SK-N-SH (cell line): ENCODE measurements around the gene CLIC3.

Experiments used
- ELF1 ChIP-seq: IDR thresholded peaks from 2 replicates; pipeline ENCODE4 v1.4.0; 2012
- EP300 ChIP-seq, 2 experiments: IDR thresholded peaks; 2 replicates each; pipeline versions ENCODE4 v1.4.0 to v1.6.1; 2012; ENCODE audit warnings: borderline replicate concordance in 1 of 2, low read depth in 1 of 2, low read length in 1 of 2
- MXI1 ChIP-seq: IDR thresholded peaks from 2 replicates; pipeline ENCODE4 v1.6.1; 2012; ENCODE audit warnings: mild to moderate bottlenecking, low read depth, low read length, improper control_type of control experiment
- PBX3 ChIP-seq: IDR thresholded peaks from 2 replicates; pipeline ENCODE4; 2012
- POLR2AphosphoS5 ChIP-seq: IDR thresholded peaks from 2 replicates; pipeline ENCODE4 v1.6.1; 2012; ENCODE audit warnings: low read depth, low read length
- SMC3 ChIP-seq: IDR thresholded peaks from 2 replicates; pipeline ENCODE4 v1.6.1; 2012; ENCODE audit warnings: low read depth, low read length, improper control_type of control experiment
- TF ChIP-seq, protein P1 (sequence below): fragments of 150-350 bp; IDR thresholded peaks from 2 replicates; pipeline ENCODE4 v1.6.1; 2016; ENCODE audit warnings: mild to moderate bottlenecking, low read depth, low read length
- TF ChIP-seq, protein P2 (sequence below): fragments of 200-600 bp; sonication (generic); IDR thresholded peaks from 2 replicates; pipeline ENCODE4 v1.6.1; 2017; ENCODE audit warnings: antibody characterized with exemption, mild to moderate bottlenecking, moderate library complexity

GRCh38 chr9:137018761-137019559 is 22.6 kb upstream of the CLIC3 start:
- TF ChIP-seq, protein P1, sequence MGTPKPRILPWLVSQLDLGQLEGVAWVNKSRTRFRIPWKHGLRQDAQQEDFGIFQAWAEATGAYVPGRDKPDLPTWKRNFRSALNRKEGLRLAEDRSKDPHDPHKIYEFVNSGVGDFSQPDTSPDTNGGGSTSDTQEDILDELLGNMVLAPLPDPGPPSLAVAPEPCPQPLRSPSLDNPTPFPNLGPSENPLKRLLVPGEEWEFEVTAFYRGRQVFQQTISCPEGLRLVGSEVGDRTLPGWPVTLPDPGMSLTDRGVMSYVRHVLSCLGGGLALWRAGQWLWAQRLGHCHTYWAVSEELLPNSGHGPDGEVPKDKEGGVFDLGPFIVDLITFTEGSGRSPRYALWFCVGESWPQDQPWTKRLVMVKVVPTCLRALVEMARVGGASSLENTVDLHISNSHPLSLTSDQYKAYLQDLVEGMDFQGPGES, result no peak
- TF ChIP-seq SMC3, result no peak
- TF ChIP-seq, protein P2, sequence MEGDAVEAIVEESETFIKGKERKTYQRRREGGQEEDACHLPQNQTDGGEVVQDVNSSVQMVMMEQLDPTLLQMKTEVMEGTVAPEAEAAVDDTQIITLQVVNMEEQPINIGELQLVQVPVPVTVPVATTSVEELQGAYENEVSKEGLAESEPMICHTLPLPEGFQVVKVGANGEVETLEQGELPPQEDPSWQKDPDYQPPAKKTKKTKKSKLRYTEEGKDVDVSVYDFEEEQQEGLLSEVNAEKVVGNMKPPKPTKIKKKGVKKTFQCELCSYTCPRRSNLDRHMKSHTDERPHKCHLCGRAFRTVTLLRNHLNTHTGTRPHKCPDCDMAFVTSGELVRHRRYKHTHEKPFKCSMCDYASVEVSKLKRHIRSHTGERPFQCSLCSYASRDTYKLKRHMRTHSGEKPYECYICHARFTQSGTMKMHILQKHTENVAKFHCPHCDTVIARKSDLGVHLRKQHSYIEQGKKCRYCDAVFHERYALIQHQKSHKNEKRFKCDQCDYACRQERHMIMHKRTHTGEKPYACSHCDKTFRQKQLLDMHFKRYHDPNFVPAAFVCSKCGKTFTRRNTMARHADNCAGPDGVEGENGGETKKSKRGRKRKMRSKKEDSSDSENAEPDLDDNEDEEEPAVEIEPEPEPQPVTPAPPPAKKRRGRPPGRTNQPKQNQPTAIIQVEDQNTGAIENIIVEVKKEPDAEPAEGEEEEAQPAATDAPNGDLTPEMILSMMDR, result no peak
- TF ChIP-seq PBX3, result no peak
- TF ChIP-seq EP300 (IDR thresholded peaks at IDR 0.05; ENCODE audit: borderline replicate concordance in 1 of 2, low read depth in 1 of 2, low read length in 1 of 2), result no peak
- no peak for TF ChIP-seq ELF1
- TF ChIP-seq POLR2AphosphoS5, result no peak
- no peak for TF ChIP-seq MXI1
